ENCODE results near the gene LINS1.

Gene LINS1, protein sequence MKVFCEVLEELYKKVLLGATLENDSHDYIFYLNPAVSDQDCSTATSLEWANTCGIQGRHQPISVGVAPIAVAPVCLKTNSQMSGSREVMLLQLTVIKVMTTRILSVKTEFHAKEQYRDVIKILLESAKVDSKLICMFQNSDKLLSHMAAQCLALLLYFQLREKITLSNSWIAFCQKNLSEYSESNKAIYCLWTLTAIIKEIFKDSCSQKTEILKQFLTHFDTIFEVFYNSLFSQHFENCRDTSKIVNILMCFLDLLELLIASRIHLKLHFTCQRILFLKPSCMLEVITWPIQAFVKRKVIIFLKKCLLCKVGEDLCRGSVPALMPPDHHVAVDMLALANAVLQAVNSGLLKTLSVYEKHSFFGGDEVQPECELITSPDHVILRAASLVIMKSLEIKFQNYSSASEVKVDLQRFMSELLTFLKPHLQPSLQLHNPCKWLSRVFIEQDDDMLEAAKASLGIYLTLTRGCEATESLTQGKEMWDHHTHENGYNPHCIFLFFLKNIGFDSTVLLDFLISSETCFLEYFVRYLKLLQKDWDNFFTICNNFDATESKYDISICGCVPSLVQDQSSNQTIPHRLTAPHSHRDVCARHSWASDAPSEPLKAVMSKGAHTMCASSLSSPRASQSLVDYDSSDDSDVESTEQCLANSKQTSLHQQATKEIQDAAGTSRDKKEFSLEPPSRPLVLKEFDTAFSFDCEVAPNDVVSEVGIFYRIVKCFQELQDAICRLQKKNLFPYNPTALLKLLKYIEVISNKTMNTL
- total RNA-seq = 43.3 to 64.3 (median 51.2) reads per million in 3 donors

DNA sequence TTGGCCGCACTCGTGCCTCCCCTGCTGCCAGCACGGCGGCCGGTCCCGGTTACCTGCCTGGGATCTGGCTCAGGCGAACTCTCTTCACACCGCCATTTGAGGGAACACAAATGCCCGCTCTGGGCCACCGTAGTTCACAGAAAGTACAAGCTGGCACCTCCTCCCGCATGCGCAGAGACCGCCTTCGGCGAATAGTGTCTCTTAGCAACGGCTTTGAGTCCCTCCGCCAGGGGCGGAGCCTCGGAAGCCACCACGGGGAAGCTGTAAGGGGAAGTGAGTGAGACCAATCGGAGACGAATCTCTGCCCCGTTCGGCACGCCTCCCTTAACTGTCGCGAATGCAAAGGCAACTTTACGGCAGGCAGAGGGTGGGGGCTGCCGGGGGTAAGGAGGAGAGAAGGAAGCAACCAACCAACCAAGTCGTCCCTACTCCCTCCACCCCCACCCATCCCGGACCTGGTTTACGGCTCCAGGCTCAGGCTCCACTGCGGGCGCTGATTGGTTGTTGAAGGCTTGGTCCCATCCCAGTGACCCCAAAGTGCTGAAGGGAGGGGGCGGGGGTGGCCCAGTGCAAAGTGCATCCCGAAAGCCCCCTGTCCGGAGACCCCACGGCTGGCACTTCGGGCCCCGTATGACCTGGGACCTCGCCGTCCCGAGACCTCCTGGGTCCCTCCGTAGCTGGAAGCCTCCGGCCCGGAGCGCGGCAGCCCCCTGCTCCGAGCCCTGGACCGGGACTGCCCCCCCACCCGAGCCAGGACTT, at the start of gene LINS1, which contains the start of gene ASB7:
TSS of gene LINS1 (minus strand) at position 121 of the 759 bp plus-strand sequence. CDS start 21,342 bp downstream, outside the sequence.
TSS of gene ASB7 (plus strand) at position 526 of the 759 bp plus-strand sequence. CDS start 9,628 bp downstream, outside the sequence.
- Histone ChIP-seq H3K27me3 (replicated peaks; ENCODE audit: control insufficient read depth, insufficient read depth, low read length, poor library complexity, severe bottlenecking) (no peaks in the 10 kb centered on the region), H3K27ac (ENCODE audit: insufficient read depth, low read length, poor library complexity, severe bottlenecking) (peak within 1 kb of the TSS; percentile 91), H3K4me3 (ENCODE audit: insufficient read depth, low read depth, low read length, poor library complexity, severe bottlenecking) (peak within 1 kb of the TSS; percentile 94), H3K9me3 (ENCODE audit: control insufficient read depth, low read length) (no peaks in the 10 kb centered on the region), H3K36me3 (ENCODE audit: control insufficient read depth, insufficient read depth, low read length) (peaks cover 3% of the 10 kb centered on the region), H3K4me1 (ENCODE audit: control insufficient read depth, insufficient read depth, low read length, poor library complexity, severe bottlenecking) (peaks cover 36% of the 10 kb centered on the region)
- peak; percentile 99 to 100 (median 100) for DNase-seq

DNA sequence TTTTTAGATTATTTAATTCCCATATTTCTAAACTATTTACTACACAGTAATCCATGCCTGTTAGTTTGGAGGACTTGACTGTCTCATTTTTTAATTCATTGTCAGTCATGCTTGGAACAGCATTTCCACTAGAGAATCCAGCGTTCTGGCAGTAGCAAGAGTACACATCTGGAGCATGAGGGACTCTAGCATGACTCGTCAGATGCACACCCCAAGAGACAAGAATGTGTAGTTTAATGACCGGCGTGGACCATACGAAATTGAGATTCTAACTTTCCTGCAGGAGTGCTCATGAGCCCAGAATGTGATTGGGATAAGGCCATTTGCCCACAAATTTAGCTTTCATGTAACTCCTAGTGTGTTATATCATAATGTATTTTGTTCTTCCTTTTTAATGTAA, 49.3 kb upstream of the LINS1 start:
- H3K4me3 ChIP-seq (ENCODE audit: insufficient read depth, low read depth, low read length, poor library complexity, severe bottlenecking) = no peak overlapping the region
- DNase-seq = no peak
- H3K27me3 ChIP-seq (replicated peaks; ENCODE audit: control insufficient read depth, insufficient read depth, low read length, poor library complexity, severe bottlenecking) = no peaks in the 10 kb centered on the region
- H3K4me1 ChIP-seq (ENCODE audit: control insufficient read depth, insufficient read depth, low read length, poor library complexity, severe bottlenecking) = no peaks in the 10 kb centered on the region
- peaks cover 9% of the 10 kb centered on the region for H3K36me3 ChIP-seq (ENCODE audit: control insufficient read depth, insufficient read depth, low read length)
- no peaks in the 10 kb centered on the region for H3K9me3 ChIP-seq (ENCODE audit: control insufficient read depth, low read length)
- no peak overlapping the region for H3K27ac ChIP-seq (ENCODE audit: insufficient read depth, low read length, poor library complexity, severe bottlenecking)

DNA sequence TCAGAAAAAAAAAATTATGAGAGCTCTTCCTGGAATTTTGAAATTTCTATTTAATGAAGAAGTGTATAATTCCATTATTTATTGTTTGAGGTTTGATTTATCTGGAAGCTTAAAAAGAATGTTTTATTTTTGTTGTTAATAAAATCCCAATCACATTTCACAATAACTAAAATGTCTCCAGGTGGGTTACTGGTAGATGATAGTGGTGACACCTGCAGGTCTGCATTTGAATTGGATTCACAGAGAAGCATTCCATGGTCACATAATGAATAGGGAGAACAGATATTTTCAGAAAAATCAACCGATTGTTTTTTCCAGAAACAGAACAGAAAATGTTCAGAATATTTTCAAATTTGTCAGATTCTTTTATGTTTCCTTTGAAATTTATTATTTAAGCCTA, 48.7 kb upstream of the LINS1 start:
- Histone ChIP-seq H3K27me3 (replicated peaks; ENCODE audit: control insufficient read depth, insufficient read depth, low read length, poor library complexity, severe bottlenecking) (no peaks in the 10 kb centered on the region), H3K36me3 (ENCODE audit: control insufficient read depth, insufficient read depth, low read length) (peaks cover 9% of the 10 kb centered on the region), H3K4me1 (ENCODE audit: control insufficient read depth, insufficient read depth, low read length, poor library complexity, severe bottlenecking) (no peaks in the 10 kb centered on the region), H3K9me3 (ENCODE audit: control insufficient read depth, low read length) (no peaks in the 10 kb centered on the region), H3K4me3 (ENCODE audit: insufficient read depth, low read depth, low read length, poor library complexity, severe bottlenecking) (no peak overlapping the region), H3K27ac (ENCODE audit: insufficient read depth, low read length, poor library complexity, severe bottlenecking) (no peak overlapping the region)
- no peak for DNase-seq

DNA sequence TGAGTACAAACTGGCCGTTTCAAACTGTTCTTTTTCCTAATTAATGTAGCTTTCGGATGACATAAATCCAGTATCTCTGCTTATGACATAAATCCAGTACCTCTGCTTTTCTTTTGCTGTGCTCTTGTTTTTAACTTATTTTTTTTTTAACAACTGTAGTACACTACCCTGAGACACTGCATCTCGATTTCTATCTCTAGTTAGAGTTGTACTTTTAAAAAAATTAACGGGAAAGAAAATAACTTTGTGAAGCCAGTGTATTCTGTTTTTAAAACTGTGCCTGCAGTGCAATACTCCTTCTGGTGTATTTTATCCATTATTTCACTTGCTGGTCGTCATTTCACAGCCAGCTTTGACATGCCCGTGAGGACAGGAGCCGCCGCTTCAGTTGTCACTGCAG, 47.0 kb upstream of the LINS1 start:
- H3K36me3 ChIP-seq (ENCODE audit: control insufficient read depth, insufficient read depth, low read length) = peaks cover 9% of the 10 kb centered on the region
- H3K27ac ChIP-seq (ENCODE audit: insufficient read depth, low read length, poor library complexity, severe bottlenecking) = no peak overlapping the region
- no peak for DNase-seq
- no peaks in the 10 kb centered on the region for H3K27me3 ChIP-seq (replicated peaks; ENCODE audit: control insufficient read depth, insufficient read depth, low read length, poor library complexity, severe bottlenecking)
- no peaks in the 10 kb centered on the region for H3K4me1 ChIP-seq (ENCODE audit: control insufficient read depth, insufficient read depth, low read length, poor library complexity, severe bottlenecking)
- H3K9me3 ChIP-seq (ENCODE audit: control insufficient read depth, low read length) = no peaks in the 10 kb centered on the region
- no peak overlapping the region for H3K4me3 ChIP-seq (ENCODE audit: insufficient read depth, low read depth, low read length, poor library complexity, severe bottlenecking)

DNA sequence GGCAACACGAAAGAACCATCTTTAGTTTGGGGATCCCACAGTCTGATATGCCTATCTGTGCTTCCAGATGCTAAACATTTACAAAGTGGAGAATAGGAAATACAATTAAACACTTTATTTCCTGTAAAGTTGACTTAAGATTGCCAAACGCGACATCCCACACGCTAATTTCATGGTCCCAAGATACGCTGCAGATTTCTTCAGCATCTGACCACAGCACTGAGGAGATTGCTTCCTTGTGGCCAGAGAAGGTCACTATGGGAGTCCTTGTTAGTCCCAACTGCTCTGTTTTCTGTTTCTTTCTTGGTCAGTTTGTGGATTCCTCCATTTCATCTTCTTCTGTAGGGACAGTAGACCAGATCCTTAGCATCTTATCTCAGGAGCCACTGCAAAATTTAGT, 43.7 kb upstream of the LINS1 start:
- no peaks in the 10 kb centered on the region for H3K9me3 ChIP-seq (ENCODE audit: control insufficient read depth, low read length)
- DNase-seq = no peak

DNA sequence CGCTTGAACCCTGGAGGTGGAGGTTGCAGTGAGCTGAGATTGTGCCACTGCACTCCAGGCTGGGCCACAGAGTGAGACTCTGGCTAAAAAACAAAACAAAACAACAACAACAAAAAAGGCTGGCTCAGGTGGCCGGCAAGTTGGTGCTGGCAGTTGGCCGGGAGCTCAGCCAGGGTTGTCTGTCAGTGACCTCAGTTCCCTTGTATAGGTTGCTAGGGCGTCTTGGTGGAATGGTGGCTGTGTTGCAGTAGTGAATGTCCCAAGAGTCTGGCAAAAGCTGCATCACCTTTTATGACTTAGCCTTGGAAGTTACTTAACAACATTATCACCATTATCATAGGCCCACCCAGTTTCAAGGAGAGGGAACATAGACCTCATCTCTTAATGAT, 41.0 kb upstream of the LINS1 start:
- no peak overlapping the region for H3K27ac ChIP-seq (ENCODE audit: insufficient read depth, low read length, poor library complexity, severe bottlenecking)
- no peak for DNase-seq
- H3K27me3 ChIP-seq (replicated peaks; ENCODE audit: control insufficient read depth, insufficient read depth, low read length, poor library complexity, severe bottlenecking) = no peaks in the 10 kb centered on the region
- no peak overlapping the region for H3K4me3 ChIP-seq (ENCODE audit: insufficient read depth, low read depth, low read length, poor library complexity, severe bottlenecking)
- H3K36me3 ChIP-seq (ENCODE audit: control insufficient read depth, insufficient read depth, low read length) = no peaks in the 10 kb centered on the region
- no peaks in the 10 kb centered on the region for H3K9me3 ChIP-seq (ENCODE audit: control insufficient read depth, low read length)
- peaks cover 3% of the 10 kb centered on the region for H3K4me1 ChIP-seq (ENCODE audit: control insufficient read depth, insufficient read depth, low read length, poor library complexity, severe bottlenecking)

More for the DNA sequence above, 43.7 kb upstream of the LINS1 start:
- Histone ChIP-seq H3K36me3 (ENCODE audit: control insufficient read depth, insufficient read depth, low read length) (peaks cover 4% of the 10 kb centered on the region), H3K27ac (ENCODE audit: insufficient read depth, low read length, poor library complexity, severe bottlenecking) (no peak overlapping the region), H3K4me3 (ENCODE audit: insufficient read depth, low read depth, low read length, poor library complexity, severe bottlenecking) (no peak overlapping the region), H3K4me1 (ENCODE audit: control insufficient read depth, insufficient read depth, low read length, poor library complexity, severe bottlenecking) (peaks cover 3% of the 10 kb centered on the region), H3K27me3 (replicated peaks; ENCODE audit: control insufficient read depth, insufficient read depth, low read length, poor library complexity, severe bottlenecking) (no peaks in the 10 kb centered on the region)

DNA sequence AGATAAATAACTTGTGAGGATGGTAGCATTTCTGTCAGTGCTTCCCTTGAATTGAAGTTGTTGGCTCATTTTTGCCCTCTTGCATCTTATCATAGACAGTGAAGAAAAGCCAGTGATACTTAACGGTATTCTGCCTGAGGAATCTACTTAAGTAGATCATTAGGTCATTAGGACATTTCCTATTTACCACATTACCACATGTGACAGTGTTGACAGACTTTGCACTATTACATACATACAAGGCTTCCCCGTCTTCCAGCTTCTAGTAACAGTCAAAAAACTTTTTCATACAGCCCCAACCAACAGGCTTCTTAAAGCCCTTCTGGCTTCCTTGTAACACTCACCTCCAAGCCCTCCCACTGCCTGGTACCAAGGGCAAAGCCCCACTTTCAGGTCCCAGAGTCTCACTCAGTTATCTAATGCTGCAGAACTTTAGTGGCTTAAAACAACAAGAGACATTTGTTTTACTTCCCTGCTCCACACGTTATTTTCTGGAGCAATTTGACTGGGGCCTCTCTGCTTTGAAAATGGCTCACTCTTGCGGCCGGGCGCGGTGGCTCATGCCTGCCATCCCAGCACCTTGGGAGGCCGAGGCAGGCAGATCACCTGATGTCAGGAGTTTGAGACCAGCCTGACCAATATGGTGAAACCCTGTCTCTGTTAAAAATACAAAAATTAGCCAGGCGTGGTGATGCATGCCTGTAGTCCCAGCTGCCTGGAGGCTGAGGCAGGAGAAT, 40.4 kb upstream of the LINS1 start:
- no peaks in the 10 kb centered on the region for H3K9me3 ChIP-seq (ENCODE audit: control insufficient read depth, low read length)
- H3K27ac ChIP-seq (ENCODE audit: insufficient read depth, low read length, poor library complexity, severe bottlenecking) = no peak overlapping the region
- no peaks in the 10 kb centered on the region for H3K36me3 ChIP-seq (ENCODE audit: control insufficient read depth, insufficient read depth, low read length)
- DNase-seq = no peak
- H3K4me1 ChIP-seq (ENCODE audit: control insufficient read depth, insufficient read depth, low read length, poor library complexity, severe bottlenecking) = peaks cover 3% of the 10 kb centered on the region
- H3K4me3 ChIP-seq (ENCODE audit: insufficient read depth, low read depth, low read length, poor library complexity, severe bottlenecking) = no peak overlapping the region
- H3K27me3 ChIP-seq (replicated peaks; ENCODE audit: control insufficient read depth, insufficient read depth, low read length, poor library complexity, severe bottlenecking) = no peaks in the 10 kb centered on the region

DNA sequence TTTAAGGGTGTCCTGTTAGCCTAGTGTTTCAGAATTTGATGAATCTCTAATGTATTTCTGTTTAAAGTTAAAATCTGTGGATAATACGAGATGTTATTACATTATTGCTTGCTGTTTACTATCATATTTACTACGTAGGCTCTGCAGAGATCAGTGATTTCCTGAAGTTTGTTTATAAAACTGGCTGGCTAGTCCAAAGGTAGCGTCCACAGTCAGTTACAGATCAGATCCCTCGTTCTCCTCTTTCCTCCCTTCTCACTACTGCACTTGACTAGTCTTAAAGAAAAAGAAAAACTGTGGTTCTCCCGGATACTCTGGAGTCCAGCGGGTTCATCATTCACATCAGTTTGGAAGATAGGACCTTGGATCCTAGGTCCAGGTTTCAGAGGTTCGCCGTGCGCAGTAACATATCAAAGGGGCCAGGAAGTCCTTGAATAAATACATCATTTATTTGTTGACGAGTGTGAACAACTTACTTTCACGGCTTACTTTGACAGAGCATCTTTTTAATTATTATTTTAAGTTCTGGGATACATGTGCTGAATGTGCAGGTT, 36.3 kb upstream of the LINS1 start:
- H3K36me3 ChIP-seq (ENCODE audit: control insufficient read depth, insufficient read depth, low read length) = peaks cover 6% of the 10 kb centered on the region
- H3K4me3 ChIP-seq (ENCODE audit: insufficient read depth, low read depth, low read length, poor library complexity, severe bottlenecking) = no peak overlapping the region
- no peaks in the 10 kb centered on the region for H3K9me3 ChIP-seq (ENCODE audit: control insufficient read depth, low read length)
- H3K4me1 ChIP-seq (ENCODE audit: control insufficient read depth, insufficient read depth, low read length, poor library complexity, severe bottlenecking) = peaks cover 3% of the 10 kb centered on the region
- no peak for DNase-seq
- H3K27ac ChIP-seq (ENCODE audit: insufficient read depth, low read length, poor library complexity, severe bottlenecking) = no peak overlapping the region
- no peaks in the 10 kb centered on the region for H3K27me3 ChIP-seq (replicated peaks; ENCODE audit: control insufficient read depth, insufficient read depth, low read length, poor library complexity, severe bottlenecking)

DNA sequence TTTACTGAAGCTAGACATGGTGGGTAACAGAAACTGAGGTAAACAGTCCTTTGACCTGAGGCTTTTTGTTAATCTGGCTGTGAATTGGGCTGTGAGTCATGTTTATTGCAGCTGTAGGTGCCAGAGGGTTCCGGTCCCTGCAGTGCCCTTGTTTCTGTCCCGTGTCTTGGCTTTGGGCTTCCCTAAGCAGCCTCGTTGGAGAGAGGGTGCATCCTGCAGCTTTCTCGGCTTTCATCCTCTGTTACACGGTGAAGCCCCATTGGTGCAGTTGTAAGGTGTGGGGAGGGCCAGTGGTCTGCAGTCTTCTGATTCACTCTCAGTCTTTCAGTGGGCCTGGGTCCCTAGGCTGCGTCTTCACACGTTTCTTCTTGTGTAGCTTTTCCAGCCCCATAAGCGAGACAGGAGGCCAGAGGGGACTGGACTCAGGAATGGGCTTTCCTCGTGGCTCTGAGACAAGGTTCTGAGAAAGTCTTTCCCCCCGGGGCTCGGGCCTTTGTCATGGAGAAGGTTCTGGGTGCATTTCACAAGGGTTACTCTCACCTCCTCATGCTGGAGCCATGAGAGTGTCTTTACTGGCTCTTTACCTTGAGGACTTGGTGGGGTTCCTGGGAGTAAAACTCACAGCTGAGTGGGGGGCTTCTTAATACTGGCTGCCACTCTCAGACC, 33.6 kb upstream of the LINS1 start:
- H3K4me1 ChIP-seq (ENCODE audit: control insufficient read depth, insufficient read depth, low read length, poor library complexity, severe bottlenecking) = peaks cover 5% of the 10 kb centered on the region
- H3K9me3 ChIP-seq (ENCODE audit: control insufficient read depth, low read length) = no peaks in the 10 kb centered on the region
- no peak for DNase-seq
- H3K27ac ChIP-seq (ENCODE audit: insufficient read depth, low read length, poor library complexity, severe bottlenecking) = no peak overlapping the region
- H3K27me3 ChIP-seq (replicated peaks; ENCODE audit: control insufficient read depth, insufficient read depth, low read length, poor library complexity, severe bottlenecking) = no peaks in the 10 kb centered on the region
- H3K36me3 ChIP-seq (ENCODE audit: control insufficient read depth, insufficient read depth, low read length) = peaks cover 18% of the 10 kb centered on the region
- no peak overlapping the region for H3K4me3 ChIP-seq (ENCODE audit: insufficient read depth, low read depth, low read length, poor library complexity, severe bottlenecking)
